Pancreas (tissue), 10 donors: Measurements from ENCODE around the gene HTRA1. TPM values are rescaled to one million over a fixed set of nuclear protein-coding genes. Genes with fewer than 3 reads are reported as not detected.

ENCODE experiments used
- ATAC-seq, 4 donors: fragments of 200-7000 bp; cut with Tn5 transposase; one replicate each; pipeline versions ENCODE4 v1.8.0 to v1.9.1; 2020; ENCODE audit warnings: mild to moderate bottlenecking in 4 of 4, moderate library complexity in 4 of 4
- DNase-seq, 6 donors: peaks; one replicate each; pipeline ENCODE4 v3.0.0-alpha.2; 2020
- FAIRE-seq: peaks from 2 replicates; lab custom pipeline; 2012; peaks lifted over from hg19 to GRCh38; lab: Jason Lieb, UNC
- H3K27ac ChIP-seq, 4 donors: fragments of 200-600 bp; sonication (generic); 1 replicate in 3 of 4; 2 replicates in 1 of 4; pipeline versions ENCODE4 v1.5.0 to v1.8.0; 2020
- H3K27me3 ChIP-seq, 4 donors: fragments of 200-600 bp; one replicate each; pipeline ENCODE4 v1.8.0; 2021
- H3K36me3 ChIP-seq, 3 donors: fragments of 200-600 bp; sonication (generic) in 1 of 3; one replicate each; pipeline versions ENCODE4 v1.5.0 to v1.8.0; 2020 to 2021
- H3K4me1 ChIP-seq, 3 donors: fragments of 200-600 bp; one replicate each; pipeline ENCODE4 v1.8.0; 2021
- H3K4me3 ChIP-seq, 4 donors: fragments of 200-600 bp; sonication (generic) in 2 of 4; one replicate each; pipeline versions ENCODE4 v1.5.0 to v1.8.0; 2020 to 2021
- H3K9me3 ChIP-seq, 4 donors: fragments of 200-600 bp; one replicate each; pipeline ENCODE4 v1.8.0; 2021
- CTCF ChIP-seq, 4 donors: fragments of 200-600 bp; sonication (generic) in 3 of 4; IDR thresholded peaks; one replicate each; pipeline versions ENCODE4 v1.5.0 to v1.8.0; 2021; ENCODE audit warnings: antibody characterized with exemption in 4 of 4
- WGBS, 2 donors: extraction: QIAGEN DNeasy Blood & Tissue Kit; methylation state at CpG; one replicate each; pipeline ENCODE4 v1.1.7; 2013; 5-methylcytosine and 5-hydroxymethylcytosine counted together
- intact Hi-C, 3 donors: fragments of 100-400 bp; cut with DNase I; formaldehyde crosslinking; loops; one replicate each; pipeline versions ENCODE4 v1.11.1 to v1.14.2; 2022
- polyA plus RNA-seq, 2 donors: library from polyadenylated mRNA; stranded (reverse); fragments of 200-250 nt; gene quantifications; one replicate each; pipeline ENCODE4 v1.2.3, GENCODE V29; 2013
- total RNA-seq, 6 donors: library from RNA; stranded (reverse); fragmentation: NEBNext Ultra II Directional in 4 of 6; extraction: Animal tissue kit (Norgen Biotek cat#: 25700) in 4 of 6; gene quantifications; one replicate each; pipeline versions ENCODE4 v1.2.1 to v1.2.4, GENCODE V29; 2021 to 2023
- donor health status: healthy with polysubstance abuse.
- donor health status: DM: no; HTN: no; CAD: no; lungs with moderate emphysema.
- donor health status: DM: no; HTN: no; CAD: no.
- donor health status: control.
- donor health status: control.
- donor health status: Bipolar disorder and iron deficiency.
- donor health status: DM: yes; HTN: yes; CAD: no.
- donor health status: DM: no; HTN: no; CAD: no.
- donor health status: DM: no; HTN: no; CAD: no.
- donor health status: DM: yes; HTN: yes; CAD: no.

The HTRA1 gene
- total and polyA plus RNA-seq, 8 donors, result 10.4 to 83.0 (median 20.8) TPM

- FAIRE-seq (no peak), DNase-seq (peak in 1 of 6 donors; percentile 30), ATAC-seq (no peak)
- no peak for TF ChIP-seq CTCF (IDR thresholded peaks at IDR 0.05)
- Histone ChIP-seq H3K4me3 (no peak overlapping the region), H3K36me3 (no peaks in the 10 kb centered on the region), H3K27me3 (no peaks in the 10 kb centered on the region), H3K4me1 (no peaks in the 10 kb centered on the region), H3K27ac (no peak overlapping the region), H3K9me3 (no peaks in the 10 kb centered on the region)
- WGBS, 2 donors, result 89 to 91% methylated on average over 15 of the region's 15 CpGs
- intact Hi-C loops, result no loop called here
Observed at GRCh38 chr10:122505885-122506645, 44.7 kb downstream of the HTRA1 start.

GRCh38 chr10:122507616-122508015 is 46.3 kb downstream of the HTRA1 start:
- no peak overlapping the region for H3K4me3 ChIP-seq
- no peaks in the 10 kb centered on the region for H3K9me3 ChIP-seq
- DNase-seq (no peak), FAIRE-seq (no peak), ATAC-seq (no peak)
- H3K4me1 ChIP-seq, result no peaks in the 10 kb centered on the region
- no peaks in the 10 kb centered on the region for H3K27me3 ChIP-seq
- no peak for TF ChIP-seq CTCF (IDR thresholded peaks at IDR 0.05)
- intact Hi-C loops, result no loop called here
- 87 to 93% methylated on average over 3 of the region's 3 CpGs for WGBS, 2 donors
- no peaks in the 10 kb centered on the region for H3K36me3 ChIP-seq
- H3K27ac ChIP-seq, result no peak overlapping the region

GRCh38 chr10:122508021-122508420 is 46.7 kb downstream of the HTRA1 start:
- intact Hi-C loops, result no loop called here
- FAIRE-seq (no peak), DNase-seq (no peak), ATAC-seq (no peak)
- Histone ChIP-seq H3K27ac (no peak overlapping the region), H3K9me3 (no peaks in the 10 kb centered on the region), H3K4me1 (no peaks in the 10 kb centered on the region), H3K36me3 (no peaks in the 10 kb centered on the region), H3K27me3 (no peaks in the 10 kb centered on the region), H3K4me3 (no peak overlapping the region)
- TF ChIP-seq CTCF (IDR thresholded peaks at IDR 0.05), result no peak
- 85 to 87% methylated on average over 5 of the region's 5 CpGs for WGBS, 2 donors

- H3K27ac ChIP-seq, result no peak overlapping the region
- intact Hi-C loops, result no loop called here
- DNase-seq (no peak), ATAC-seq (no peak), FAIRE-seq (no peak)
- TF ChIP-seq CTCF (IDR thresholded peaks at IDR 0.05), result no peak
- no peak overlapping the region for H3K4me3 ChIP-seq
- 89 to 93% methylated on average over 11 of the region's 11 CpGs for WGBS, 2 donors
- H3K9me3 ChIP-seq, result no peaks in the 10 kb centered on the region
- H3K4me1 ChIP-seq, result no peaks in the 10 kb centered on the region
- H3K36me3 ChIP-seq, result no peaks in the 10 kb centered on the region
- no peaks in the 10 kb centered on the region for H3K27me3 ChIP-seq
Observed at GRCh38 chr10:122509323-122509722, 48.0 kb downstream of the HTRA1 start.

- Histone ChIP-seq H3K36me3 (no peaks in the 10 kb centered on the region), H3K27ac (no peak overlapping the region), H3K4me1 (no peaks in the 10 kb centered on the region), H3K4me3 (no peak overlapping the region), H3K9me3 (no peaks in the 10 kb centered on the region), H3K27me3 (no peaks in the 10 kb centered on the region)
- no peak for TF ChIP-seq CTCF (IDR thresholded peaks at IDR 0.05)
- FAIRE-seq (no peak), DNase-seq (no peak), ATAC-seq (peak in 1 of 4 donors; percentile 14)
- 75 to 83% methylated on average over 11 of the region's 11 CpGs for WGBS, 2 donors
- intact Hi-C loops, result no loop called here
Observed at GRCh38 chr10:122510326-122510725, 49.0 kb downstream of the HTRA1 start.
